H1 (cell line): ENCODE results near the gene LCA5L. TPM values are rescaled to one million over a fixed set of nuclear protein-coding genes. Genes with fewer than 3 reads are reported as not detected.

Source experiments
- CTCF ChIA-PET: fragments of 300-600 bp; sonication (Branson Sonifier 250); formaldehyde crosslinking; loops from one replicate; lab custom pipeline; 2021; ENCODE audit not compliant: partially characterized antibody; lab: Charles Lee
- POLR2A ChIA-PET: fragments of 300-600 bp; sonication (Branson Sonifier 250); formaldehyde crosslinking; loops from one replicate; lab custom pipeline; 2021; ENCODE audit warnings: inconsistent platforms; ENCODE audit not compliant: partially characterized antibody; lab: Charles Lee
- DNase-seq, 2 experiments: peaks; one replicate each; pipeline versions ENCODE4 v3.0.0 to v3.0.0-alpha.2; 2010 to 2022; ENCODE audit warnings: low spot score in 2 of 2, low read depth in 1 of 2, mixed read lengths in 1 of 2
- FAIRE-seq: peaks from 2 replicates; lab custom pipeline; 2011; peaks lifted over from hg19 to GRCh38; lab: Jason Lieb, UNC
- H2AFZ ChIP-seq: 2 replicates; pipeline ENCODE4 v1.8.1; 2012; ENCODE audit warnings: low read length, inconsistent platforms
- H2AK5ac ChIP-seq: 2 replicates; pipeline ENCODE4 v1.6.1; 2013; ENCODE audit warnings: low read depth, low read length
- H2BK120ac ChIP-seq: replicated peaks from 2 replicates; pipeline ENCODE3; 2013; ENCODE audit warnings: low read depth, low read length, inconsistent platforms
- H2BK12ac ChIP-seq: 2 replicates; pipeline ENCODE4 v1.6.1; 2013; ENCODE audit warnings: low read depth, low read length
- H2BK15ac ChIP-seq: 2 replicates; pipeline ENCODE4 v1.6.1; 2013; ENCODE audit warnings: low read length
- H2BK20ac ChIP-seq: 2 replicates; pipeline ENCODE4 v1.6.1; 2013; ENCODE audit warnings: low read length
- H2BK5ac ChIP-seq: 2 replicates; pipeline ENCODE4 v1.6.1; 2013; ENCODE audit warnings: low read depth, low read length
- H3K14ac ChIP-seq: 2 replicates; pipeline ENCODE4 v1.6.1; 2013; ENCODE audit warnings: inconsistent platforms; ENCODE audit not compliant: insufficient read length
- H3K18ac ChIP-seq: 2 replicates; pipeline ENCODE4 v1.6.1; 2013; ENCODE audit warnings: low read length; ENCODE audit errors: extremely low read depth
- H3K23ac ChIP-seq: 2 replicates; pipeline ENCODE4 v1.6.1; 2013; ENCODE audit warnings: inconsistent platforms; ENCODE audit not compliant: insufficient read length
- H3K23me2 ChIP-seq: 2 replicates; pipeline ENCODE4 v1.6.1; 2013; ENCODE audit warnings: low read depth, low read length
- H3K27ac ChIP-seq: 2 replicates; pipeline ENCODE4 v1.6.1; 2011; ENCODE audit warnings: low read depth, low read length, inconsistent platforms
- H3K27me3 ChIP-seq, 4 experiments: replicated peaks in 1 of 4; 1 replicate in 1 of 4; 2 replicates in 3 of 4; pipeline versions ENCODE4 v1.6.1 to v1.8.1; 2011 to 2013; ENCODE audit warnings: low read length in 3 of 4, mild to moderate bottlenecking in 3 of 4, inconsistent platforms in 2 of 4, mixed read lengths in 2 of 4, moderate library complexity in 1 of 4; ENCODE audit not compliant: control insufficient read depth in 3 of 4, insufficient read depth in 3 of 4; ENCODE audit errors: extremely low read depth in 1 of 4
- H3K36me3 ChIP-seq, 4 experiments: 2 replicates each; pipeline versions ENCODE4 v1.6.1 to v1.8.1; 2011 to 2013; ENCODE audit warnings: mild to moderate bottlenecking in 4 of 4, low read length in 3 of 4, moderate library complexity in 2 of 4, control low read depth in 1 of 4, inconsistent platforms in 1 of 4; ENCODE audit not compliant: insufficient read depth in 4 of 4, control insufficient read depth in 2 of 4
- H3K4ac ChIP-seq: replicated peaks from 2 replicates; pipeline ENCODE3; 2013; ENCODE audit warnings: low read length, low read depth, mixed read lengths, inconsistent platforms; ENCODE audit not compliant: insufficient read length
- H3K4me1 ChIP-seq, 4 experiments: replicated peaks in 1 of 4; 1 replicate in 1 of 4; 2 replicates in 3 of 4; pipeline versions ENCODE4 v1.6.1 to v1.8.1; 2011 to 2013; ENCODE audit warnings: low read length in 3 of 4, inconsistent platforms in 2 of 4, mixed read lengths in 1 of 4; ENCODE audit not compliant: insufficient read depth in 4 of 4, control insufficient read depth in 3 of 4
- H3K4me2 ChIP-seq, 2 experiments: 2 replicates each; pipeline versions ENCODE4 v1.6.1 to v1.8.1; 2011 to 2013; ENCODE audit warnings: low read depth in 2 of 2, low read length in 2 of 2, control low read depth in 1 of 2, inconsistent platforms in 1 of 2, mild to moderate bottlenecking in 1 of 2; ENCODE audit not compliant: insufficient read depth in 1 of 2
- H3K4me3 ChIP-seq, 4 experiments: fragments of 200-600, 300-600 bp in 1 of 4; sonication (generic), shearing (Covaris generic), sonication (Bioruptor Twin) in 1 of 4; 2 replicates each; pipeline versions ENCODE4 v1.5.1 to v1.8.1; 2011 to 2016; ENCODE audit warnings: low read length in 4 of 4, low read depth in 3 of 4, control low read depth in 2 of 4, inconsistent platforms in 2 of 4, mild to moderate bottlenecking in 2 of 4, mixed read lengths in 1 of 4, moderate library complexity in 1 of 4; ENCODE audit not compliant: insufficient read depth in 2 of 4; ENCODE audit errors: extremely low read depth in 1 of 4
- H3K56ac ChIP-seq: replicated peaks from 2 replicates; pipeline ENCODE3; 2013; ENCODE audit warnings: low read depth, mild to moderate bottlenecking, mixed read lengths, low read length, inconsistent platforms; ENCODE audit not compliant: insufficient read length
- H3K79me1 ChIP-seq: 2 replicates; pipeline ENCODE4 v1.6.1; 2013; ENCODE audit warnings: low read depth, low read length, control low read depth
- H3K79me2 ChIP-seq, 2 experiments: 2 replicates each; pipeline versions ENCODE4 v1.6.1 to v1.8.1; 2012 to 2013; ENCODE audit warnings: low read length in 2 of 2, mild to moderate bottlenecking in 2 of 2, inconsistent platforms in 1 of 2; ENCODE audit not compliant: insufficient read depth in 2 of 2, control insufficient read depth in 1 of 2
- H3K9ac ChIP-seq, 4 experiments: replicated peaks in 1 of 4; 1 replicate in 1 of 4; 2 replicates in 3 of 4; pipeline versions ENCODE4 v1.6.1 to v1.8.1; 2011 to 2013; ENCODE audit warnings: low read depth in 3 of 4, low read length in 3 of 4, control low read depth in 2 of 4, mild to moderate bottlenecking in 2 of 4, moderate library complexity in 2 of 4, inconsistent platforms in 1 of 4; ENCODE audit errors: extremely low read depth in 1 of 4
- H3K9me3 ChIP-seq, 2 experiments: 2 replicates each; pipeline versions ENCODE4 v1.6.1 to v1.8.1; 2012 to 2013; ENCODE audit warnings: mild to moderate bottlenecking in 2 of 2, moderate library complexity in 2 of 2, control low read depth in 1 of 2, inconsistent platforms in 1 of 2, low read depth in 1 of 2, low read length in 1 of 2, mixed read lengths in 1 of 2; ENCODE audit not compliant: insufficient read depth in 2 of 2
- H4K20me1 ChIP-seq, 2 experiments: replicated peaks in 1 of 2; 2 replicates each; pipeline versions ENCODE3 to v1.8.1; 2011 to 2013; ENCODE audit warnings: inconsistent platforms in 2 of 2, low read length in 2 of 2, mild to moderate bottlenecking in 1 of 2; ENCODE audit not compliant: insufficient read depth in 2 of 2, control insufficient read depth in 1 of 2
- H4K5ac ChIP-seq: 2 replicates; pipeline ENCODE4 v1.6.1; 2013; ENCODE audit warnings: low read length, low read depth, mixed read lengths, inconsistent platforms; ENCODE audit not compliant: insufficient read length
- H4K8ac ChIP-seq: 2 replicates; pipeline ENCODE4 v1.8.0; 2013; ENCODE audit warnings: mild to moderate bottlenecking, moderate library complexity, low read length, inconsistent platforms; ENCODE audit not compliant: insufficient read depth; ENCODE audit errors: extremely low read depth
- H4K91ac ChIP-seq: replicated peaks from 2 replicates; pipeline ENCODE3; 2013; ENCODE audit warnings: low read length, mixed read lengths, inconsistent platforms; ENCODE audit not compliant: insufficient read length
- ATF2 ChIP-seq: IDR thresholded peaks from 2 replicates; pipeline ENCODE4 v1.6.1; 2012; ENCODE audit warnings: low read length, inconsistent platforms
- BACH1 ChIP-seq: IDR thresholded peaks from 2 replicates; pipeline ENCODE4 v1.6.1; 2012; ENCODE audit warnings: low read length, improper control_type of control experiment
- BCL11A ChIP-seq, 2 experiments: IDR thresholded peaks; one replicate each; pipeline ENCODE4 v1.6.1; 2011; ENCODE audit warnings: low read depth in 2 of 2, low read length in 2 of 2, mild to moderate bottlenecking in 2 of 2
- GTF2F1 ChIP-seq: IDR thresholded peaks from 2 replicates; pipeline ENCODE4 v1.6.1; 2012; ENCODE audit warnings: low read depth, low read length, improper control_type of control experiment, borderline replicate concordance
- HDAC6 ChIP-seq: IDR thresholded peaks from one replicate; pipeline ENCODE4 v1.7.1; 2012; ENCODE audit warnings: low read depth, mild to moderate bottlenecking, inconsistent platforms, low read length, moderate library complexity
- SIRT6 ChIP-seq: IDR thresholded peaks from one replicate; pipeline ENCODE4 v1.7.1; 2012; ENCODE audit warnings: low read length, inconsistent platforms
- SP4 ChIP-seq: IDR thresholded peaks from 2 replicates; pipeline ENCODE4 v1.6.1; 2012; ENCODE audit warnings: low read length, inconsistent platforms
- WGBS, 2 experiments: shearing (Covaris generic) in 1 of 2; methylation state at CpG; one replicate each; pipeline versions ENCODE4 v1.1.6 to v1.1.7; 2013 to 2015; ENCODE audit warnings: low lambda C conversion rate in 2 of 2, mixed read lengths in 2 of 2, inconsistent platforms in 1 of 2, low coverage in 1 of 2, missing lambda C conversion rate in 1 of 2; ENCODE audit not compliant: insufficient replicate concordance in 2 of 2, insufficient coverage in 1 of 2, insufficient read length in 1 of 2; ENCODE audit errors: extremely low coverage in 1 of 2, missing lambda C conversion rate in 1 of 2; 5-methylcytosine and 5-hydroxymethylcytosine counted together
- polyA plus RNA-seq, 7 experiments: library from polyadenylated mRNA; depleted of rRNA in 3 of 7; stranded (reverse) in 5 of 7; unstranded in 2 of 7; fragments of >200 nt in 5 of 7; fragments of 200-250 nt in 2 of 7; gene quantifications; 1 replicate in 5 of 7; 2 replicates in 1 of 7; 4 replicates in 1 of 7; pipeline versions ENCODE4 v1.2.1 to v1.2.3, GENCODE V29; 2011 to 2013; ENCODE audit warnings: missing spikeins in 2 of 7, mixed read lengths in 2 of 7
- total RNA-seq: library from RNA; stranded (reverse); fragmentation: NEBNext Ultra II Directional; extraction: Animal tissue kit (Norgen Biotek cat#: 25700); gene quantifications from 2 replicates; pipeline ENCODE4 v1.2.1, GENCODE V29; 2021

LCA5L gene
- total and polyA plus RNA-seq, 2 of the 8 experiments (the other 6 are each of a cell fraction or from before 2014, with no cell fraction given), result 0.11 to 0.84 TPM

GRCh38 chr21:39429445-39429844 lies 16.1 kb downstream of the LCA5L start:
- no peaks in the 10 kb centered on the region for H3K36me3 ChIP-seq
- 0 out of 2 replicates have a peak overlapping the region, but pooled peaks have one; percentile 26 for H2BK5ac ChIP-seq
- H2BK12ac ChIP-seq, result peak overlapping the region; percentile 4; the same call in 1 of the 2 replicates
- H3K27ac ChIP-seq, result no peak overlapping the region
- no peak overlapping the region for H2AK5ac ChIP-seq
- no peaks in the 10 kb centered on the region for H3K79me2 ChIP-seq
- H3K4me2 ChIP-seq, result no peak overlapping the region
- H3K4ac ChIP-seq, result no peak overlapping the region
- DNase-seq (no peak), FAIRE-seq (no peak)
- H4K8ac ChIP-seq, result no peak overlapping the region
- H3K23ac ChIP-seq, result no peak overlapping the region
- H3K9me3 ChIP-seq, result no peaks in the 10 kb centered on the region
- no peaks in the 10 kb centered on the region; the same call in 1 of the 2 replicates for H3K23me2 ChIP-seq
- no peak overlapping the region for H3K56ac ChIP-seq
- no peak overlapping the region for H4K91ac ChIP-seq
- no peak for TF ChIP-seq BCL11A (IDR thresholded peaks at IDR 0.05; ENCODE audit: low read depth in 2 of 2, low read length in 2 of 2)
- no peak for TF ChIP-seq BACH1
- no peak for TF ChIP-seq GTF2F1
- no peak for TF ChIP-seq SP4
- no peak for TF ChIP-seq ATF2
- no peak for TF ChIP-seq SIRT6
- TF ChIP-seq HDAC6, result no peak
- H3K27me3 ChIP-seq, result no peaks in the 10 kb centered on the region; a peak in 1 of 7 replicates
- H3K18ac ChIP-seq, result no peak overlapping the region
- H2AFZ ChIP-seq, result no peak overlapping the region
- no peak overlapping the region for H3K14ac ChIP-seq
- no peak overlapping the region for H3K4me3 ChIP-seq
- POLR2A ChIA-PET, result interaction anchor here (1.4 to 1.7 kb wide), 3 partner anchors 10 to 16 kb away, joined by 4 to 6 read pairs (median 4); no protein-coding TSS in a partner anchor
- 0 out of 2 replicates have a peak overlapping the region, but pooled peaks have one; percentile 36 for H2BK15ac ChIP-seq
- WGBS, 2 experiments, result 95% methylated on average over 2 of the region's 2 CpGs; no CpG with 5 or more reads in 1 of the 2 experiments
- no peaks in the 10 kb centered on the region for H4K20me1 ChIP-seq
- no peak overlapping the region for H3K9ac ChIP-seq
- H3K4me1 ChIP-seq, result peaks cover 0 to 10% (median 5%) of the 10 kb centered on the region in 4 experiments; a peak in 4 of 7 replicates
- H2BK20ac ChIP-seq, result no peak overlapping the region
- H4K5ac ChIP-seq, result no peak overlapping the region
- H2BK120ac ChIP-seq, result no peak overlapping the region
- H3K79me1 ChIP-seq, result no peaks in the 10 kb centered on the region
- CTCF ChIA-PET, result interaction anchor here (0.6 to 5.5 kb wide), 4 partner anchors 8 to 297 kb away, joined by 3 to 54 read pairs (median 6); no protein-coding TSS in a partner anchor
